Breast epithelium (tissue), 4 donors: ENCODE results near the gene SRRM5. TPM values are rescaled to one million over a fixed set of nuclear protein-coding genes. Genes with fewer than 3 reads are reported as not detected.
A peak's percentile ranks its signal among the peaks of the same experiment; 100 is the strongest.
"Not testable (repeated sequence)": the region's sequence is repeated elsewhere in the genome, so short reads cannot be mapped to it uniquely, and the experiment has no call there.

Source experiments
- DNase-seq, 2 donors: peaks; one replicate each; pipeline ENCODE4 v3.0.0-alpha.2; 2019; ENCODE audit warnings: low spot score in 2 of 2
- H3K27ac ChIP-seq, 2 donors: fragments of 200-600 bp; sonication (generic) in 1 of 2; one replicate each; pipeline ENCODE4 v1.5.1; 2016 to 2019; ENCODE audit warnings: mild to moderate bottlenecking in 1 of 2
- H3K27me3 ChIP-seq, 2 donors: fragments of 200-600 bp; sonication (generic) in 1 of 2; one replicate each; pipeline versions ENCODE4 v1.5.1 to v1.6.0; 2017 to 2019; ENCODE audit warnings: control low read depth in 1 of 2, mild to moderate bottlenecking in 1 of 2
- H3K36me3 ChIP-seq: fragments of 200-600 bp; one replicate; pipeline ENCODE4 v1.5.1; 2019
- H3K4me1 ChIP-seq, 2 donors: fragments of 200-600 bp; sonication (generic); one replicate each; pipeline ENCODE4 v1.5.1; 2016 to 2019; ENCODE audit warnings: control low read depth in 1 of 2
- H3K4me3 ChIP-seq, 3 donors: fragments of 200-600 bp; sonication (generic); 1 replicate in 2 of 3; 2 replicates in 1 of 3; pipeline ENCODE4 v1.5.1; 2016 to 2019; ENCODE audit warnings: mild to moderate bottlenecking in 3 of 3, moderate library complexity in 2 of 3
- H3K9me3 ChIP-seq, 2 donors: fragments of 200-600 bp; sonication (generic) in 1 of 2; one replicate each; pipeline ENCODE4 v1.5.1; 2016 to 2019; ENCODE audit warnings: control low read depth in 1 of 2
- POLR2A ChIP-seq: fragments of 450-650 bp; IDR thresholded peaks from one replicate; pipeline ENCODE4 v1.6.1; 2016; ENCODE audit warnings: antibody characterized with exemption, mild to moderate bottlenecking, moderate library complexity
- POLR2AphosphoS5 ChIP-seq, 3 donors: sonication (generic); formaldehyde crosslinking; IDR thresholded peaks; one replicate each; pipeline ENCODE4 v1.6.1; 2017; ENCODE audit warnings: antibody characterized with exemption in 3 of 3
- intact Hi-C: fragments of 100-400 bp; cut with DNase I; formaldehyde crosslinking; loops from one replicate; pipeline ENCODE4 v1.15.1; 2023; ENCODE audit warnings: low total_unique reads
- total RNA-seq, 3 donors: library from RNA; depleted of rRNA; stranded (reverse); fragments of >200 nt; gene quantifications; one replicate each; pipeline ENCODE4 v1.1.0, GENCODE V29; 2016
- TF ChIP-seq, protein P1 (sequence below), 3 donors: fragments of 450-650 bp; IDR thresholded peaks; one replicate each; pipeline ENCODE4 v1.5.1; 2016 to 2017; ENCODE audit warnings: antibody characterized with exemption in 3 of 3, mild to moderate bottlenecking in 3 of 3, moderate library complexity in 3 of 3

SRRM5 gene
- total RNA-seq, 3 donors from 2014 or later = 0.32 to 1.6 (median 0.33) TPM

DNA sequence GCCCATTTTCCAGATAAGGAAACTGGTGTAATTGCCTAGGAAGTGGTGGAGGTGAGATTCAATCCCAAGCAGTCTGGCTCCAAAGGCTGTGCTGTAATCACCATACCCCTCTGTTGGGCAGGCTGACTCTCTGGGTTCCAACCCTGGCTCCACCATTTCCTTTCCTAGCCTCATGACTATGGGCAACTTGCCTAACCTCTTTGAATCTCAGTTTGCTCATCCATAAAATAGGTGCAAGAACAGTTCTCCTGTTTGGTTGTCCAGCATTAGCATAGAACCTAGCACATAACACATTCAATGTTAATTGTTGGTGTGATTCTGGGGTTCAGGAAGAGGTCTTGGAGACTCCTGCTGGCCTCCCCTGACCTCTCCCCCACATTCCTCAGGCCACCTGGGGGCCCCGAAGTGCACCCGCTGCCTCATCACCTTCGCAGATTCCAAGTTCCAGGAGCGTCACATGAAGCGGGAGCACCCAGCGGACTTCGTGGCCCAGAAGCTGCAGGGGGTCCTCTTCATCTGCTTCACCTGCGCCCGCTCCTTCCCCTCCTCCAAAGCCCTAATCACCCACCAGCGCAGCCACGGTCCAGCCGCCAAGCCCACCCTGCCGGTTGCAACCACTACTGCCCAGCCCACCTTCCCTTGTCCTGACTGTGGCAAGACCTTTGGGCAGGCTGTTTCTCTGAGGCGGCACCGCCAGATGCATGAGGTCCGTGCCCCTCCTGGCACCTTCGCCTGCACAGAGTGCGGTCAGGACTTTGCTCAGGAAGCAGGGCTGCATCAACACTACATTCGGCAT is 13.2 kb upstream of the SRRM5 start:
- no peak for TF ChIP-seq POLR2A
- TF ChIP-seq POLR2AphosphoS5 (IDR thresholded peaks at IDR 0.05) = no peak
- TF ChIP-seq, protein P1, sequence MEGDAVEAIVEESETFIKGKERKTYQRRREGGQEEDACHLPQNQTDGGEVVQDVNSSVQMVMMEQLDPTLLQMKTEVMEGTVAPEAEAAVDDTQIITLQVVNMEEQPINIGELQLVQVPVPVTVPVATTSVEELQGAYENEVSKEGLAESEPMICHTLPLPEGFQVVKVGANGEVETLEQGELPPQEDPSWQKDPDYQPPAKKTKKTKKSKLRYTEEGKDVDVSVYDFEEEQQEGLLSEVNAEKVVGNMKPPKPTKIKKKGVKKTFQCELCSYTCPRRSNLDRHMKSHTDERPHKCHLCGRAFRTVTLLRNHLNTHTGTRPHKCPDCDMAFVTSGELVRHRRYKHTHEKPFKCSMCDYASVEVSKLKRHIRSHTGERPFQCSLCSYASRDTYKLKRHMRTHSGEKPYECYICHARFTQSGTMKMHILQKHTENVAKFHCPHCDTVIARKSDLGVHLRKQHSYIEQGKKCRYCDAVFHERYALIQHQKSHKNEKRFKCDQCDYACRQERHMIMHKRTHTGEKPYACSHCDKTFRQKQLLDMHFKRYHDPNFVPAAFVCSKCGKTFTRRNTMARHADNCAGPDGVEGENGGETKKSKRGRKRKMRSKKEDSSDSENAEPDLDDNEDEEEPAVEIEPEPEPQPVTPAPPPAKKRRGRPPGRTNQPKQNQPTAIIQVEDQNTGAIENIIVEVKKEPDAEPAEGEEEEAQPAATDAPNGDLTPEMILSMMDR (IDR thresholded peaks at IDR 0.05) = no peak
- no peak overlapping the region for H3K4me3 ChIP-seq
- H3K36me3 ChIP-seq = no peaks in the 10 kb centered on the region
- H3K27me3 ChIP-seq = no peaks in the 10 kb centered on the region
- intact Hi-C loops = loop anchor here (10.0 kb wide), 1 partner anchor 64 kb away; the partner anchor contains the start of gene ZNF575
- no peaks in the 10 kb centered on the region for H3K9me3 ChIP-seq
- no peak for DNase-seq
- peaks cover 9 to 13% of the 10 kb centered on the region in 2 donors for H3K4me1 ChIP-seq
- H3K27ac ChIP-seq = peak overlapping the region in 1 of 2 donors; percentile 21

GRCh38 chr19:43599635-43600295 is 12.1 kb upstream of the SRRM5 start:
- peaks cover 9 to 13% of the 10 kb centered on the region in 2 donors for H3K4me1 ChIP-seq
- intact Hi-C loops = loop anchor here (10.0 kb wide), 1 partner anchor 65 kb away; the partner anchor contains the start of gene ZNF575
- peak overlapping the region; percentile 44 to 56 for H3K27ac ChIP-seq
- DNase-seq = no peak
- H3K36me3 ChIP-seq = no peaks in the 10 kb centered on the region
- no peaks in the 10 kb centered on the region for H3K27me3 ChIP-seq
- TF ChIP-seq POLR2A (no peak), POLR2AphosphoS5 (IDR thresholded peaks at IDR 0.05) (no peak)
- TF ChIP-seq, protein P1 (IDR thresholded peaks at IDR 0.05) = no peak
- H3K9me3 ChIP-seq = no peaks in the 10 kb centered on the region
- H3K4me3 ChIP-seq = no peak overlapping the region

DNA sequence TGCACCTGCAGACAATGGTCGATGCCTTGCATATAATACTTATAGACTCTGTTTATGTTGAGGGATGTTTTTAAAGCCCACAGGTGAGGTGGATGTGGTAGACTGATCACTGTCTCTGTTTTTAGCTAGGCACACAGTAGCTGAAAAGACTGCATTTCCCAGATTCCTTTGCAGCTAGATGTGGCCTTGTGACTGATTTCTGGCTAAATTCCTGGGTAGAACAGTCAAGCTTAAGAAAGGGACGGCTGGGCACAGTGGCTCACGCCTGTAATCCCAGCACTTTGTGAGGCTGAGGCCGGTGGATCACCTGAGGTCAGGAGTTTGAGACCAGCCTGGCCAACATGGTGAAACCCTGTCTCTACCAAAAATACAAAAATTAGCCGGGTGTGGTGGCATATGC is 11.6 kb upstream of the SRRM5 start:
- H3K4me3 ChIP-seq, H3K36me3 ChIP-seq, H3K27me3 ChIP-seq, intact Hi-C loops, DNase-seq, H3K4me1 ChIP-seq, H3K9me3 ChIP-seq: not testable (repeated sequence)
- peak overlapping the region; percentile 44 to 56 for H3K27ac ChIP-seq

- no peak for DNase-seq
- Histone ChIP-seq H3K4me3 (no peak overlapping the region), H3K36me3 (no peaks in the 10 kb centered on the region), H3K27me3 (no peaks in the 10 kb centered on the region), H3K27ac (peak overlapping the region; percentile 69 to 75), H3K9me3 (no peaks in the 10 kb centered on the region), H3K4me1 (no peaks in the 10 kb centered on the region)
- intact Hi-C loops = loop anchor here (1.0 kb wide), 1 partner anchor 48 kb away; no protein-coding TSS in a partner anchor
- TF ChIP-seq, protein P1 (IDR thresholded peaks at IDR 0.05) = no peak
- no peak for TF ChIP-seq POLR2AphosphoS5 (IDR thresholded peaks at IDR 0.05)
- TF ChIP-seq POLR2A = no peak
Measured at GRCh38 chr19:43605875-43606568, 5.9 kb upstream of the SRRM5 start.

DNA sequence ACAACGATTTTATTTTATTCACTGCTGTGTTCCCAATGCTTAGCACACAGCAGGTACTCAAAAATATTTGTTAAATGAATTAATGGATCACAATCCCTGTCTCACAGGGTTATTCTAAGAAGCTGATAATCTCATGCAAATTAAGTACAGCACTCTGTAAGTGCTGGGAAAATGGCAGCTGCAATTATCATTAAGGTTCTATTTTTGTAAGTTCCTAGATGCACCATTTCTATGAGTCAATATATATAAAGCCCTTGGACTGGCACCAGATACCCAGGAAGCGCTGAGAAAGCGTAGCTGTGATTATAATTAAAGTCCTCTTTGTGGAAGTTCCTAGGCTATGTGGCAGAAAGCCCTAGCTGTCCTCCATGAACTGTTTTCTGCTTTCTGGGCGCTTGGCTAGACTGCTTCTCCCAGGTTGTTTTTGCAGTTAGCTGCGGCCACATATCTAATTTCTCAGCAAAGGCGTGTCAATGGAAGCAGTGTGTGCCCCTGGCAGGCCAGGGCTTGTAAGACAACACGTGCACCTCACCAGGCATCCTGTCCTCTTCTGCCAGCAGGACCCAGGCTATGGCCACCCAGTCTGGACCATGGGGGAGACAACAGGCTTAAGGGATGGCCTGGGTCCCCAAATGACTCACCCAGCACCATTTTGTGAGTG is 5.2 kb upstream of the SRRM5 start:
- peak overlapping the region; percentile 69 to 75 for H3K27ac ChIP-seq
- H3K4me3 ChIP-seq = no peak overlapping the region
- H3K27me3 ChIP-seq = no peaks in the 10 kb centered on the region
- no peaks in the 10 kb centered on the region for H3K4me1 ChIP-seq
- intact Hi-C loops = no loop called here
- H3K36me3 ChIP-seq = no peaks in the 10 kb centered on the region
- H3K9me3 ChIP-seq = no peaks in the 10 kb centered on the region
- peak in 1 of 3 donors; percentile 13 for TF ChIP-seq POLR2AphosphoS5 (IDR thresholded peaks at IDR 0.05)
- TF ChIP-seq POLR2A = no peak
- TF ChIP-seq, protein P1 (IDR thresholded peaks at IDR 0.05) = no peak
- DNase-seq = peak in 1 of 2 donors; percentile 78
